ENCODE measurements around the gene SNX1.

Gene SNX1

DNA sequence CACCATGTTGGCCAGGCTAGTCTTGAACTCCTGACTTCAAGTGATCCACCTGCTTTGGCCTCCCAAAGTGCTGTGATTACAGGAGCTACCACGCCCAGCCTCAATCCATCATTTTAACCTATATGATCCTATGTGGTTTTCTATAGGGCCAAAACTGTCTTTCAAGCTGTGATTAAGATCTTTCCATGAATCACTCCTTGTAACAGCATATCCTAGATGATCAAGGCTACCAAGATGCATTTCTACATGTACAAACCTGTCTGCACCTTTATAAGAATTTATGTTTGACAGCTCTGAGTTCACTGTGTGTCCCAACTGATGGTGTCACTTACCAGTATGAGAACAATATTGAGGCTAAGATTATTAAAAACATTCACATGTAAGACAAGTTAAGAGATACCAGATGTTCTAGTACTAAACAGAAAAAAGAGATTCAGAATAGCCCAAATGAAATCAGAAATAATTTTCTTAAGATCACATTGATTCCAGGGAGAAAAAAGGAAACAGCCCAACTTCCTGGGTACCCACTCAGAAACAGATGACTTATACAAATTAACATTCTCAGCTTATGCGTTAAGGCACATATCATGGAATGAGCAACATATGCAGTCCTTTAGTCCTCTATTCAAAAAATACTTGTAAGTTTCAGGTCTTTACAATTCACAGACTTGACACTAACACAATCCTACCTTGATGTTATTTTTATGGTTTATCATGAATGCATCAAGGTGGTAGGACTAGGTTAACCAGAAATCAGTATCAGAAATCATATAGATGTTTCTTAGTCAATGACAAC, 91.8 kb downstream of the SNX1 start:
- TF ChIP-seq, protein P1, sequence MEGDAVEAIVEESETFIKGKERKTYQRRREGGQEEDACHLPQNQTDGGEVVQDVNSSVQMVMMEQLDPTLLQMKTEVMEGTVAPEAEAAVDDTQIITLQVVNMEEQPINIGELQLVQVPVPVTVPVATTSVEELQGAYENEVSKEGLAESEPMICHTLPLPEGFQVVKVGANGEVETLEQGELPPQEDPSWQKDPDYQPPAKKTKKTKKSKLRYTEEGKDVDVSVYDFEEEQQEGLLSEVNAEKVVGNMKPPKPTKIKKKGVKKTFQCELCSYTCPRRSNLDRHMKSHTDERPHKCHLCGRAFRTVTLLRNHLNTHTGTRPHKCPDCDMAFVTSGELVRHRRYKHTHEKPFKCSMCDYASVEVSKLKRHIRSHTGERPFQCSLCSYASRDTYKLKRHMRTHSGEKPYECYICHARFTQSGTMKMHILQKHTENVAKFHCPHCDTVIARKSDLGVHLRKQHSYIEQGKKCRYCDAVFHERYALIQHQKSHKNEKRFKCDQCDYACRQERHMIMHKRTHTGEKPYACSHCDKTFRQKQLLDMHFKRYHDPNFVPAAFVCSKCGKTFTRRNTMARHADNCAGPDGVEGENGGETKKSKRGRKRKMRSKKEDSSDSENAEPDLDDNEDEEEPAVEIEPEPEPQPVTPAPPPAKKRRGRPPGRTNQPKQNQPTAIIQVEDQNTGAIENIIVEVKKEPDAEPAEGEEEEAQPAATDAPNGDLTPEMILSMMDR (IDR thresholded peaks at IDR 0.05) = no peak
- no peak for TF ChIP-seq ZFX (IDR thresholded peaks at IDR 0.05; ENCODE audit: borderline replicate concordance)
- H3K27ac ChIP-seq = no peak overlapping the region

All from 22Rv1 (cell line).